Neural cell (in vitro differentiated cells): Measurements from ENCODE around the gene AMBP. TPM values are rescaled to one million over a fixed set of nuclear protein-coding genes. Genes with fewer than 3 reads are reported as not detected.

Experiments
- H2AFZ ChIP-seq: fragments of 200-600, 300-800 bp; sonication (generic), shearing (Covaris generic); 2 replicates; pipeline ENCODE4 v1.6.0; 2014; ENCODE audit warnings: low read depth, mild to moderate bottlenecking, antibody characterized with exemption, low read length, moderate library complexity
- H3F3A ChIP-seq: fragments of 200-600 bp; shearing (Covaris generic); 2 replicates; pipeline ENCODE4 v1.6.1; 2016; ENCODE audit warnings: mild to moderate bottlenecking, moderate library complexity, mixed read lengths, antibody characterized with exemption, low read length; ENCODE audit not compliant: insufficient read depth, poor library complexity, severe bottlenecking
- H3K27ac ChIP-seq: fragments of 200-600, 300-800 bp; sonication (generic), shearing (Covaris generic); 2 replicates; pipeline ENCODE4 v1.5.1; 2014; ENCODE audit warnings: mild to moderate bottlenecking, low read length, moderate library complexity
- H3K27me3 ChIP-seq: fragments of 300-800, 200-600 bp; sonication (generic), shearing (Covaris generic); 2 replicates; pipeline ENCODE4 v1.6.0; 2014; ENCODE audit warnings: mild to moderate bottlenecking, low read depth, low read length, moderate library complexity; ENCODE audit not compliant: insufficient read depth
- H3K36me3 ChIP-seq: fragments of 300-800, 200-600 bp; sonication (generic), shearing (Covaris generic); 2 replicates; pipeline ENCODE4 v1.5.1; 2014; ENCODE audit warnings: mild to moderate bottlenecking, antibody characterized with exemption, low read length, moderate library complexity; ENCODE audit not compliant: insufficient read depth
- H3K4me2 ChIP-seq: fragments of 300-800, 200-600 bp; sonication (generic), shearing (Covaris generic); 2 replicates; pipeline ENCODE4 v1.6.0; 2014; ENCODE audit warnings: mild to moderate bottlenecking, low read length
- H3K4me3 ChIP-seq: fragments of 300-800, 200-600 bp; sonication (generic), shearing (Covaris generic); 2 replicates; pipeline ENCODE4 v1.5.1; 2014; ENCODE audit warnings: mild to moderate bottlenecking, low read length, moderate library complexity
- H3K79me2 ChIP-seq: fragments of 200-600 bp; shearing (Covaris generic); replicated peaks from 2 replicates; pipeline ENCODE4 v1.6.0; 2014; ENCODE audit warnings: mild to moderate bottlenecking, low read length, moderate library complexity; ENCODE audit not compliant: insufficient read depth
- H3K9ac ChIP-seq: fragments of 300-800, 200-600 bp; sonication (generic), shearing (Covaris generic); 2 replicates; pipeline ENCODE4 v1.6.1; 2016; ENCODE audit warnings: mild to moderate bottlenecking, low read length, mixed read lengths
- H3K9me2 ChIP-seq: fragments of 200-600 bp; shearing (Covaris generic); 2 replicates; pipeline ENCODE4 v1.6.1; 2016; ENCODE audit warnings: mild to moderate bottlenecking, low read length, mixed read lengths; ENCODE audit not compliant: insufficient read depth
- H3K9me3 ChIP-seq: fragments of 200-600, 300-800 bp; sonication (generic), shearing (Covaris generic); 2 replicates; pipeline ENCODE4 v1.6.1; 2016; ENCODE audit warnings: mild to moderate bottlenecking, mixed run types, low read length, moderate library complexity, mixed read lengths
- H4K20me1 ChIP-seq: fragments of 200-600 bp; shearing (Covaris generic); 2 replicates; pipeline ENCODE4 v1.6.1; 2016; ENCODE audit warnings: mild to moderate bottlenecking, mixed run types; ENCODE audit not compliant: insufficient read depth
- EP300 ChIP-seq: fragments of 450-650 bp; conservative IDR thresholded peaks from 2 replicates; pipeline ENCODE4 v1.6.1; 2014; ENCODE audit warnings: antibody characterized with exemption, mild to moderate bottlenecking, moderate library complexity; ENCODE audit not compliant: poor library complexity, severe bottlenecking
- EZH2 ChIP-seq: fragments of 200-600, 300-800 bp; shearing (Covaris generic), sonication (generic); IDR thresholded peaks from 2 replicates; pipeline ENCODE4 v1.6.1; 2014; ENCODE audit warnings: antibody characterized with exemption, low read length, borderline replicate concordance, mild to moderate bottlenecking; ENCODE audit not compliant: insufficient read depth, poor library complexity, severe bottlenecking
- MXI1 ChIP-seq: fragments of 450-650 bp; conservative IDR thresholded peaks from 2 replicates; pipeline ENCODE4 v1.6.1; 2014; ENCODE audit warnings: antibody characterized with exemption, mild to moderate bottlenecking; ENCODE audit not compliant: poor library complexity, severe bottlenecking
- POLR2AphosphoS5 ChIP-seq: IDR thresholded peaks from 2 replicates; pipeline ENCODE4 v1.6.1; 2012
- RAD21 ChIP-seq: fragments of 450-650 bp; conservative IDR thresholded peaks from 2 replicates; pipeline ENCODE4 v1.6.1; 2014; ENCODE audit warnings: antibody characterized with exemption, mild to moderate bottlenecking, moderate library complexity
- SMC3 ChIP-seq: fragments of 450-650 bp; conservative IDR thresholded peaks from 2 replicates; pipeline ENCODE4 v1.6.1; 2014; ENCODE audit warnings: antibody characterized with exemption, mild to moderate bottlenecking, moderate library complexity; ENCODE audit not compliant: poor library complexity
- TAF1 ChIP-seq: IDR thresholded peaks from 2 replicates; pipeline ENCODE4 v1.6.1; 2012; ENCODE audit warnings: low read depth
- polyA plus RNA-seq: library from polyadenylated mRNA; depleted of rRNA; stranded (reverse); fragments of >200 nt; gene quantifications from 2 replicates; pipeline ENCODE4 v1.2.3, GENCODE V29; 2014
- TF ChIP-seq, protein P1 (sequence below): IDR thresholded peaks from 2 replicates; pipeline ENCODE4 v1.6.1; 2012; ENCODE audit warnings: borderline replicate concordance
- TF ChIP-seq, protein P2 (sequence below): fragments of 450-650 bp; IDR thresholded peaks from 2 replicates; pipeline ENCODE4 v1.5.1; 2014; ENCODE audit warnings: antibody characterized with exemption, mild to moderate bottlenecking, moderate library complexity; ENCODE audit not compliant: poor library complexity, severe bottlenecking

Gene AMBP
- polyA plus RNA-seq, 1 donor from 2014 or later: not detected

DNA sequence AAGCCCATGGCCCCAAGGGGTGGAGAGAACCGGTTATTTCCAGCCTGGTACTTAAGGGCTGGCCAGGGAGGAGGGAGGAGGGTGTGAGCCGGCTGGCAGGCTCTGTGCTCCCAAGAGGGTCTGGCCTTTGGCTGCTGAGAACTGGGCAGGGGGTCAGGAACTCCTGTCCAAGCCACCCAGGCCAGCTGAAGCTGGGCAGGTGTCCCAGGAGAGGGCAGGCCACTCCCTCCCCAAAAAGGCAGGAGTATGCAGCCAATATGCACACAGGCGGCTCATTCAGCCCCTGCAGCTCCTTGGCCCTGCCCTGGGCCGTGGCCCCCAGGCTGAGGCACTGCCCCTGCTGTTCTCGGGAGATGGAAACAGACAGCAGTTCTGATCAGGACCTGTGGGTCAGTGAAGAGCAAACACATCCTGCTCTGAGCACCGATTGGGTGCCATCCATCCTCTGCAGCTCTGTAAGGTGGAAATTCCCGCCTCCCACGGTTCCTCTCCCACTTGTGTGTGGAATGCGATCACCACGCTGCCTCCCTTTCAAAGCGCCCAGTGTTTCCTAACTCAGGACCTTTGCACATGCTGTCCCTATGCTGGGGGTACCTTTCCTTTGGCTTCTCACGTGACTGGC is 38.1 kb upstream of the AMBP start:
- Histone ChIP-seq H3K27ac (no peak overlapping the region), H3K4me3 (no peak overlapping the region), H3K9me2 (no peaks in the 10 kb centered on the region), H3K9ac (no peak overlapping the region), H4K20me1 (no peaks in the 10 kb centered on the region), H3K79me2 (no peaks in the 10 kb centered on the region), H3K4me2 (no peak overlapping the region), H3K27me3 (no peaks in the 10 kb centered on the region), H2AFZ (no peak overlapping the region), H3F3A (no peaks in the 10 kb centered on the region), H3K9me3 (no peaks in the 10 kb centered on the region), H3K36me3 (no peaks in the 10 kb centered on the region)
- TF ChIP-seq, protein P1, sequence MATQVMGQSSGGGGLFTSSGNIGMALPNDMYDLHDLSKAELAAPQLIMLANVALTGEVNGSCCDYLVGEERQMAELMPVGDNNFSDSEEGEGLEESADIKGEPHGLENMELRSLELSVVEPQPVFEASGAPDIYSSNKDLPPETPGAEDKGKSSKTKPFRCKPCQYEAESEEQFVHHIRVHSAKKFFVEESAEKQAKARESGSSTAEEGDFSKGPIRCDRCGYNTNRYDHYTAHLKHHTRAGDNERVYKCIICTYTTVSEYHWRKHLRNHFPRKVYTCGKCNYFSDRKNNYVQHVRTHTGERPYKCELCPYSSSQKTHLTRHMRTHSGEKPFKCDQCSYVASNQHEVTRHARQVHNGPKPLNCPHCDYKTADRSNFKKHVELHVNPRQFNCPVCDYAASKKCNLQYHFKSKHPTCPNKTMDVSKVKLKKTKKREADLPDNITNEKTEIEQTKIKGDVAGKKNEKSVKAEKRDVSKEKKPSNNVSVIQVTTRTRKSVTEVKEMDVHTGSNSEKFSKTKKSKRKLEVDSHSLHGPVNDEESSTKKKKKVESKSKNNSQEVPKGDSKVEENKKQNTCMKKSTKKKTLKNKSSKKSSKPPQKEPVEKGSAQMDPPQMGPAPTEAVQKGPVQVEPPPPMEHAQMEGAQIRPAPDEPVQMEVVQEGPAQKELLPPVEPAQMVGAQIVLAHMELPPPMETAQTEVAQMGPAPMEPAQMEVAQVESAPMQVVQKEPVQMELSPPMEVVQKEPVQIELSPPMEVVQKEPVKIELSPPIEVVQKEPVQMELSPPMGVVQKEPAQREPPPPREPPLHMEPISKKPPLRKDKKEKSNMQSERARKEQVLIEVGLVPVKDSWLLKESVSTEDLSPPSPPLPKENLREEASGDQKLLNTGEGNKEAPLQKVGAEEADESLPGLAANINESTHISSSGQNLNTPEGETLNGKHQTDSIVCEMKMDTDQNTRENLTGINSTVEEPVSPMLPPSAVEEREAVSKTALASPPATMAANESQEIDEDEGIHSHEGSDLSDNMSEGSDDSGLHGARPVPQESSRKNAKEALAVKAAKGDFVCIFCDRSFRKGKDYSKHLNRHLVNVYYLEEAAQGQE: no peak
- TF ChIP-seq EP300 (no peak), POLR2AphosphoS5 (no peak), SMC3 (no peak)

DNA sequence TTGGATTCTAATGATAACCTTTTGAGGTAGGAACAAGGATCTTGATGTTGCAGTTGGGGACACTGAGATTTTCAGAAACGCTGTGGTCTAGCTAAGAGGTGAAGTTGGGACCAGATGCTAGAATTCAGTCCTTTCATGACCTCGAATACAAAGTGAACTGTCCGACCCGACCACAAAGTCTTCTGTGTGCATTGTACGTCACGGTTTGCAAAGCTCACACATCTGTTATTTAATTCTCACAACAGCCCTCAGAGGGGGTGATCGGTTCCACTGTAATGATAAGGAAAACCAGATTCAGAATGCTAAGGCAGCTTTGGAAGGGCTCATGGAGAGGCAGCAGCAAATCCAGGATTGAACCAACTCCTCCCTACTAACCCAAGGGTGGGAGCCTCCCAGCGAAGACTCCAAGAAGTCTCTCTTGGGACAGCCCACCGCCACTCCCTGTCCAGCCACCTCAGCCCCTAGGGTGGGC is 37.6 kb upstream of the AMBP start:
- no peaks in the 10 kb centered on the region for H3K36me3 ChIP-seq

More for the DNA sequence above, 37.6 kb upstream of the AMBP start:
- no peak overlapping the region for H3K9ac ChIP-seq
- no peaks in the 10 kb centered on the region for H3K27me3 ChIP-seq
- no peak for TF ChIP-seq TAF1
- no peak for TF ChIP-seq SMC3
- no peak for TF ChIP-seq POLR2AphosphoS5
- TF ChIP-seq MXI1: no peak
- TF ChIP-seq RAD21: no peak
- TF ChIP-seq, protein P2, sequence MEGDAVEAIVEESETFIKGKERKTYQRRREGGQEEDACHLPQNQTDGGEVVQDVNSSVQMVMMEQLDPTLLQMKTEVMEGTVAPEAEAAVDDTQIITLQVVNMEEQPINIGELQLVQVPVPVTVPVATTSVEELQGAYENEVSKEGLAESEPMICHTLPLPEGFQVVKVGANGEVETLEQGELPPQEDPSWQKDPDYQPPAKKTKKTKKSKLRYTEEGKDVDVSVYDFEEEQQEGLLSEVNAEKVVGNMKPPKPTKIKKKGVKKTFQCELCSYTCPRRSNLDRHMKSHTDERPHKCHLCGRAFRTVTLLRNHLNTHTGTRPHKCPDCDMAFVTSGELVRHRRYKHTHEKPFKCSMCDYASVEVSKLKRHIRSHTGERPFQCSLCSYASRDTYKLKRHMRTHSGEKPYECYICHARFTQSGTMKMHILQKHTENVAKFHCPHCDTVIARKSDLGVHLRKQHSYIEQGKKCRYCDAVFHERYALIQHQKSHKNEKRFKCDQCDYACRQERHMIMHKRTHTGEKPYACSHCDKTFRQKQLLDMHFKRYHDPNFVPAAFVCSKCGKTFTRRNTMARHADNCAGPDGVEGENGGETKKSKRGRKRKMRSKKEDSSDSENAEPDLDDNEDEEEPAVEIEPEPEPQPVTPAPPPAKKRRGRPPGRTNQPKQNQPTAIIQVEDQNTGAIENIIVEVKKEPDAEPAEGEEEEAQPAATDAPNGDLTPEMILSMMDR: no peak
- TF ChIP-seq EP300: no peak
- TF ChIP-seq, protein P1: no peak
- no peak for TF ChIP-seq EZH2
- no peaks in the 10 kb centered on the region for H3K79me2 ChIP-seq
- no peak overlapping the region for H3K4me2 ChIP-seq
- no peak overlapping the region for H3K4me3 ChIP-seq
- no peaks in the 10 kb centered on the region for H3K9me3 ChIP-seq
- no peak overlapping the region for H2AFZ ChIP-seq
- H3K27ac ChIP-seq: no peak overlapping the region
- no peaks in the 10 kb centered on the region for H3F3A ChIP-seq
- no peaks in the 10 kb centered on the region for H4K20me1 ChIP-seq
- no peaks in the 10 kb centered on the region for H3K9me2 ChIP-seq
